Spleen (tissue), 11 donors: Measurements from ENCODE around the gene PCNX2. TPM values are rescaled to one million over a fixed set of nuclear protein-coding genes. Genes with fewer than 3 reads are reported as not detected.

ENCODE experiments used
- DNase-seq: peaks from one replicate; pipeline ENCODE4 v3.0.0-alpha.2; 2020
- H3K27ac ChIP-seq, 8 donors: fragments of 200-600 bp; sonication (generic) in 7 of 8; 1 replicate in 4 of 8; 2 replicates in 4 of 8; pipeline versions ENCODE4 v1.5.0 to v1.8.0; 2016 to 2021; ENCODE audit warnings: inconsistent platforms in 4 of 8, mild to moderate bottlenecking in 4 of 8, moderate library complexity in 1 of 8
- H3K27me3 ChIP-seq, 7 donors: fragments of 200-600 bp; sonication (generic) in 6 of 7; replicated peaks in 1 of 7; 1 replicate in 4 of 7; 2 replicates in 3 of 7; pipeline versions ENCODE4 v1.5.0 to v1.8.0; 2016 to 2021; ENCODE audit warnings: inconsistent platforms in 3 of 7, mild to moderate bottlenecking in 1 of 7
- H3K36me3 ChIP-seq, 6 donors: fragments of 200-600 bp; sonication (generic) in 5 of 6; 1 replicate in 4 of 6; 2 replicates in 2 of 6; pipeline versions ENCODE4 v1.5.0 to v1.8.0; 2016 to 2021; ENCODE audit warnings: inconsistent platforms in 2 of 6
- H3K4me1 ChIP-seq, 6 donors: fragments of 200-600 bp; sonication (generic) in 5 of 6; 1 replicate in 3 of 6; 2 replicates in 3 of 6; pipeline versions ENCODE4 v1.5.0 to v1.8.0; 2016 to 2021; ENCODE audit warnings: inconsistent platforms in 3 of 6
- H3K4me3 ChIP-seq, 8 donors: fragments of 200-600 bp; sonication (generic) in 7 of 8; 1 replicate in 4 of 8; 2 replicates in 4 of 8; pipeline versions ENCODE4 v1.5.0 to v1.8.0; 2016 to 2021; ENCODE audit warnings: inconsistent platforms in 4 of 8, mild to moderate bottlenecking in 4 of 8, moderate library complexity in 2 of 8
- H3K9me3 ChIP-seq, 8 donors: fragments of 200-600 bp; sonication (generic) in 7 of 8; 1 replicate in 4 of 8; 2 replicates in 4 of 8; pipeline versions ENCODE4 v1.5.0 to v1.8.0; 2016 to 2021; ENCODE audit warnings: inconsistent platforms in 4 of 8
- POLR2A ChIP-seq, 3 donors: fragments of 450-650 bp; IDR thresholded peaks; one replicate each; pipeline ENCODE4 v1.5.1; 2017; ENCODE audit warnings: antibody characterized with exemption in 3 of 3, mild to moderate bottlenecking in 1 of 3
- POLR2AphosphoS5 ChIP-seq, 3 donors: sonication (generic); formaldehyde crosslinking; IDR thresholded peaks; one replicate each; pipeline ENCODE4 v1.5.1; 2017; ENCODE audit warnings: antibody characterized with exemption in 3 of 3
- WGBS, 5 donors: extraction: QIAGEN DNeasy Blood & Tissue Kit in 3 of 5; methylation state at CpG; one replicate each; pipeline versions ENCODE4 v1.1.5 to v1.1.7; 2013 to 2018; 5-methylcytosine and 5-hydroxymethylcytosine counted together
- intact Hi-C: fragments of 100-400 bp; cut with DNase I; formaldehyde crosslinking; loops from one replicate; pipeline ENCODE4 v1.15.0; 2023; ENCODE audit warnings: low total_unique reads
- polyA plus RNA-seq, 3 donors: library from polyadenylated mRNA; stranded (reverse); fragments of 200-250 nt; gene quantifications; one replicate each; pipeline ENCODE4 v1.2.1, GENCODE V29; 2013
- total RNA-seq, 7 donors: library from RNA; depleted of rRNA in 3 of 7; stranded (reverse); fragments of >200 nt in 3 of 7; fragmentation: NEBNext Ultra II Directional in 4 of 7; extraction: Animal tissue kit (Norgen Biotek cat#: 25700) in 4 of 7; gene quantifications; one replicate each; pipeline versions ENCODE4 v1.1.0 to v1.2.1, GENCODE V29; 2016 to 2021
- TF ChIP-seq, protein P1 (sequence below), 11 experiments: fragments of 200-600 bp in 7 of 11; fragments of 450-650 bp in 4 of 11; sonication (generic) in 4 of 11; IDR thresholded peaks in 8 of 11; conservative IDR thresholded peaks in 3 of 11; 1 replicate in 7 of 11; 2 replicates in 4 of 11; pipeline versions ENCODE4 v1.4.0 to v1.8.0; 2016 to 2021; ENCODE audit warnings: antibody characterized with exemption in 11 of 11, inconsistent platforms in 4 of 11, mild to moderate bottlenecking in 1 of 11
- donor health status: healthy with polysubstance abuse.
- donor health status: DM: no; HTN: no; CAD: no; lungs with moderate emphysema.
- donor health status: DM: no; HTN: no; CAD: no.
- donor health status: Bipolar disorder and iron deficiency.
- donor health status: healthy.
- donor health status: DM: no; HTN: no; CAD: no.
- donor health status: DM: yes; HTN: yes; CAD: no.

Gene PCNX2
- total and polyA plus RNA-seq, 10 donors, result 4.0 to 26.5 (median 15.4) TPM

DNA sequence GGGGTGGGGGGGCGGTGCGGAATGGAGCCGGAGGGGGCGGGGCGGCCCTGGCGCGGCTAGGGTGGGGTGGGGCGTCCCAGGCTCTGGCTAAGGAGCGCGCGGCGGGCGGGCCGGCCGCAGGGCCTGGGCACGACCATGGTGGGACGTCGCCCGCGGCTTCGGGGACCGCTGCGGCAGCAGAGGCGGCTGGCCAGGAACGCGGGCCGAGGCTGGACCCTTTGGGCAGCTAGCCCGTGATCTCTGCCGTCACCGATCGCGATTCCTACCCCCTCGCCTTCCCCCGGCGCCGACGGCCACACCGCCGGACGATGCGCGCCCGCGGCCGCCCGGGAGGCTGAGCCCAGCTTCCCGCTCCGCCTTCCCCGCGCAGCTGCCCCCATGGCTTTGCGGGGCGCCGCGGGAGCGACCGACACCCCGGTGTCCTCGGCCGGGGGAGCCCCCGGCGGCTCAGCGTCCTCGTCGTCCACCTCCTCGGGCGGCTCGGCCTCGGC, 32.2 kb upstream of the PCNX2 start, which contains the start of gene MAP3K21:
Gene MAP3K21 (plus strand): TSS at position 74 of the 491 bp plus-strand sequence. CDS start 305 bp downstream, at position 379.
- DNase-seq, result peak; percentile 93

DNA sequence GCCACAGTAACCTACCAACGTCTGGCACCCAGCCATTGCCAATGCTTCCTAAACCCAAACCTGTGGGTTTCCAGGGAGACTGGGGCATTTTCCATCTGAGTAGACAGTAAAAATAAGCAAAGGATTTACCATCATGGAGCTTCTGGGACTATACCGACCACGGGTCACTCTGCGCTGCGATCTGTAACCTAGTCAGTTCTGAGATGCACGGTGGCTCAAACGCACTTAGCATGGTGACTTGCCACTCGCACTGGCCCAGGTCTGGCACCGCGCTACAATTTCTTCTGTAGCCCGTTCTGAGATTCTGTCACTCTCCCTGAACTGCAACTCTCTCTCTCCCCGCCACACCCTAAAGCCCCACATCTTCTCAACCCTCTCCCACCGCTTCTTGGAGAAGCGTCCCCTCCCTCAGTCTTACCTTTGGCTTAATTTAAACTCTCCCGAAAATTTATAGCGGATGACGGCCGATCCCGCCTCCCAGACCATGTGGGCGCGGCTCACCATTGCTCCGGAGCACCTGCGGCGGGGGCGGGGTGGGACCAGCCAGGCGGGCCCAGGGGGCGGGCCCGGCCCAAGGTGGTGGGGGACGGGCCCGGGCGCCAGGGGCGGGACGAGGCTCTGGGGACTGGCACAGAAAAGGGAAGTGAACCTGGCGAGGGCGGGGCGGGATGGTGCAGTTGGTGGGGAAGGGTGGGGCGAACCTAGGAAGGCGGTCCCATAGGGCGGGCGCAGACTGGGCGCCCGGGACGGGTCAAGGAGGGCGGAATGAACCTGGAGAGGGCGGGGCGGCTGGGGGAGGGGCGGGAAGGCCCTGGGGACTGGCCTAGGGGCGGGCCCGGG, 31.5 kb upstream of the PCNX2 start:
- H3K4me1 ChIP-seq, result peaks cover 5 to 30% (median 21%) of the 10 kb centered on the region in 6 donors
- peaks cover 0 to 36% (median 6%) of the 10 kb centered on the region in 7 donors for H3K27me3 ChIP-seq
- H3K4me3 ChIP-seq, result peak overlapping the region; percentile 12 to 90 (median 74)
- no peaks in the 10 kb centered on the region for H3K36me3 ChIP-seq
- TF ChIP-seq POLR2A (IDR thresholded peaks at IDR 0.05) (no peak), POLR2AphosphoS5 (IDR thresholded peaks at IDR 0.05) (peak in 1 of 3 donors; percentile 24)
- TF ChIP-seq, protein P1, sequence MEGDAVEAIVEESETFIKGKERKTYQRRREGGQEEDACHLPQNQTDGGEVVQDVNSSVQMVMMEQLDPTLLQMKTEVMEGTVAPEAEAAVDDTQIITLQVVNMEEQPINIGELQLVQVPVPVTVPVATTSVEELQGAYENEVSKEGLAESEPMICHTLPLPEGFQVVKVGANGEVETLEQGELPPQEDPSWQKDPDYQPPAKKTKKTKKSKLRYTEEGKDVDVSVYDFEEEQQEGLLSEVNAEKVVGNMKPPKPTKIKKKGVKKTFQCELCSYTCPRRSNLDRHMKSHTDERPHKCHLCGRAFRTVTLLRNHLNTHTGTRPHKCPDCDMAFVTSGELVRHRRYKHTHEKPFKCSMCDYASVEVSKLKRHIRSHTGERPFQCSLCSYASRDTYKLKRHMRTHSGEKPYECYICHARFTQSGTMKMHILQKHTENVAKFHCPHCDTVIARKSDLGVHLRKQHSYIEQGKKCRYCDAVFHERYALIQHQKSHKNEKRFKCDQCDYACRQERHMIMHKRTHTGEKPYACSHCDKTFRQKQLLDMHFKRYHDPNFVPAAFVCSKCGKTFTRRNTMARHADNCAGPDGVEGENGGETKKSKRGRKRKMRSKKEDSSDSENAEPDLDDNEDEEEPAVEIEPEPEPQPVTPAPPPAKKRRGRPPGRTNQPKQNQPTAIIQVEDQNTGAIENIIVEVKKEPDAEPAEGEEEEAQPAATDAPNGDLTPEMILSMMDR (IDR thresholded peaks at IDR 0.05 in 8 of 11, conservative IDR thresholded peaks at IDR 0.05 in 3 of 11), result peak in 1 of 11 experiments; percentile 6
- peak; percentile 98 for DNase-seq
- WGBS, 5 donors, result 4 to 7% (median 5%) methylated on average over 30 to 48 of the region's 49 CpGs
- intact Hi-C loops, result no loop called here
- peak overlapping the region in 3 of 8 donors; percentile 31 to 74 (median 64) for H3K27ac ChIP-seq
- H3K9me3 ChIP-seq, result no peaks in the 10 kb centered on the region

More for the DNA sequence above, 32.2 kb upstream of the PCNX2 start, which contains the start of gene MAP3K21:
- Histone ChIP-seq H3K27me3 (peaks cover 0 to 39% (median 6%) of the 10 kb centered on the region in 7 donors), H3K9me3 (no peaks in the 10 kb centered on the region), H3K4me1 (peaks cover 5 to 30% (median 21%) of the 10 kb centered on the region in 6 donors), H3K36me3 (no peaks in the 10 kb centered on the region), H3K4me3 (peak within 1 kb of the TSS; percentile 51 to 90 (median 74)), H3K27ac (peak within 1 kb of the TSS in 4 of 8 donors; percentile 44 to 74 (median 59))
- 1% methylated on average over 37 to 67 of the region's 68 CpGs; no CpG with 5 or more reads in 1 of the 5 donors for WGBS, 5 donors
- TF ChIP-seq POLR2A (IDR thresholded peaks at IDR 0.05), result no peak
- TF ChIP-seq POLR2AphosphoS5 (IDR thresholded peaks at IDR 0.05), result peak in 2 of 3 donors; percentile 26 to 52
- TF ChIP-seq, protein P1 (IDR thresholded peaks at IDR 0.05 in 8 of 11, conservative IDR thresholded peaks at IDR 0.05 in 3 of 11), result no peak
- intact Hi-C loops, result no loop called here

DNA sequence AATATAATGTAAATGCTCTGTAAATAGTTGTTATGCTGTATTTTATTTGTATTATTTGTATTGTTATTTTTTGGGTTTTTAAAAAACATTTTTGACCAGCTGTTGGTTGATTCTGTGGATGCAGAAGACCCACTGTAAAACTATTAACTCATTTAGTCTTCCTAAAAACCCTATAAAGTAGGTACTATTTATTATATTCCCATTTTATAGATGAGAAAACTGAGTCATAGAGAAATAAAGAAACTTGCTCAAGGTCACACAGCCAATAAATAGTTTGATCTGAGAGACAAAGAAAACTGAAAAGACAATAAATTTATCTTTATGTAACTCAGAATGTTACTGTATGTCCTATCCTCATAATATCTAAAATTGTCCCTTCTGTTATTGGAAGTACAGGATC, 30.8 kb upstream of the PCNX2 start:
- intact Hi-C loops, result no loop called here
- no peak overlapping the region for H3K27ac ChIP-seq
- no peak overlapping the region for H3K4me3 ChIP-seq
- peaks cover 0 to 30% (median 6%) of the 10 kb centered on the region in 7 donors for H3K27me3 ChIP-seq
- peaks cover 5 to 30% (median 21%) of the 10 kb centered on the region in 6 donors for H3K4me1 ChIP-seq
- H3K9me3 ChIP-seq, result no peaks in the 10 kb centered on the region
- TF ChIP-seq POLR2A (IDR thresholded peaks at IDR 0.05), result no peak
- TF ChIP-seq POLR2AphosphoS5 (IDR thresholded peaks at IDR 0.05), result no peak
- TF ChIP-seq, protein P1 (IDR thresholded peaks at IDR 0.05 in 8 of 11, conservative IDR thresholded peaks at IDR 0.05 in 3 of 11), result no peak
- no peak for DNase-seq
- H3K36me3 ChIP-seq, result no peaks in the 10 kb centered on the region

DNA sequence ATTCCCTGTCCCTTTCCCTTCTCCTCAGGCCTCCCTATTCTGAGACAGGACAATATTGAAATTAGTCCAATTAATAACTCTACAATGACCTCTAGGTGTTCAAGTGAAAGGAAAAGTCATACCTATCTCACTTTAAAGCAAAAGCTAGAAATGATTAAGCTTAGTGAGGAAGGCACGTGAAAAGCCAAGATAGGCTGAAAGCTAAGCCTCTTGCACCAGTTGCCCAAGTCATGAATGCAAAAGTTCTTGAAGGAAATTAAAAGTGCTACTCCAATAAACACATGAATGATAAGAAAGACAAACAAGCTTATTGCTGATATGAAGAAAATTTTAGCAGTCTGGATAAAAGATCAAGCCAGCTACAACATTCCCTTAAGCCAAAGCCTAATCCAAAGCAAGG, 28.2 kb upstream of the PCNX2 start:
- WGBS, 5 donors, result 82 to 94% (median 84%) methylated on average over 1 of the region's 1 CpG
- intact Hi-C loops, result no loop called here
- H3K9me3 ChIP-seq, result no peaks in the 10 kb centered on the region

More for the DNA sequence above, 28.2 kb upstream of the PCNX2 start:
- TF ChIP-seq POLR2AphosphoS5 (IDR thresholded peaks at IDR 0.05), result no peak
- DNase-seq, result no peak
- Histone ChIP-seq H3K4me3 (no peak overlapping the region), H3K4me1 (peaks cover under 1 to 19% (median 15%) of the 10 kb centered on the region in 6 donors), H3K27ac (no peak overlapping the region), H3K36me3 (no peaks in the 10 kb centered on the region), H3K27me3 (peaks cover 0 to 16% (median 0%) of the 10 kb centered on the region in 7 donors)
